PC-9 (cell line): Measurements from ENCODE around the gene PABPN1. TPM values are rescaled to one million over a fixed set of nuclear protein-coding genes. Genes with fewer than 3 reads are reported as not detected.

ENCODE experiments used
- BruUV-seq: library from RNA; stranded (reverse); fragments of 400-500 nt; replicated peaks from 2 replicates; lab custom pipeline; 2021; lab: Mats Ljungman, UMichigan
- CTCF ChIA-PET: fragments of 300-600 bp; sonication (Branson Sonifier 250); formaldehyde crosslinking; loops from one replicate; lab custom pipeline; 2022; ENCODE audit warnings: antibody characterized with exemption; lab: Charles Lee
- POLR2A ChIA-PET: fragments of 300-600 bp; sonication (Branson Sonifier 250); formaldehyde crosslinking; loops from one replicate; lab custom pipeline; 2022; ENCODE audit warnings: antibody characterized with exemption; ENCODE audit not compliant: unreplicated experiment; lab: Charles Lee
- DNase-seq, 2 experiments: peaks; one replicate each; pipeline versions ENCODE4 v3.0.0 to v3.0.0-alpha.2; 2015 to 2022; ENCODE audit warnings: mixed read lengths in 1 of 2
- H2AFZ ChIP-seq: fragments of 200-600 bp; sonication (generic); 2 replicates; pipeline ENCODE4 v1.8.1; 2017; ENCODE audit warnings: antibody characterized with exemption
- H3F3A ChIP-seq: fragments of 200-600 bp; sonication (generic); 2 replicates; pipeline ENCODE4 v1.8.1; 2017; ENCODE audit warnings: antibody characterized with exemption, mild to moderate bottlenecking, low read depth; ENCODE audit not compliant: insufficient read depth
- H3K27ac ChIP-seq: fragments of 200-600 bp; sonication (generic); 2 replicates; pipeline ENCODE4 v1.6.1; 2016; ENCODE audit warnings: mixed run types
- H3K27me3 ChIP-seq: fragments of 200-600 bp; sonication (generic); 2 replicates; pipeline ENCODE4 v1.6.1; 2016; ENCODE audit warnings: low read depth, mixed run types; ENCODE audit not compliant: insufficient read depth
- H3K36me3 ChIP-seq: fragments of 200-600 bp; sonication (generic); 2 replicates; pipeline ENCODE4 v1.6.1; 2016; ENCODE audit warnings: low read depth, mixed run types
- H3K4me1 ChIP-seq: fragments of 200-600 bp; sonication (generic); replicated peaks from 2 replicates; pipeline ENCODE4 v1.6.1; 2016; ENCODE audit warnings: mixed run types; ENCODE audit not compliant: insufficient read depth
- H3K4me2 ChIP-seq: fragments of 200-600 bp; sonication (generic); 2 replicates; pipeline ENCODE4 v1.6.1; 2017; ENCODE audit warnings: mixed run types
- H3K4me3 ChIP-seq: fragments of 200-600 bp; sonication (generic); 2 replicates; pipeline ENCODE4 v1.6.1; 2016; ENCODE audit warnings: mixed run types
- H3K79me2 ChIP-seq: fragments of 200-600 bp; sonication (generic); 2 replicates; pipeline ENCODE4 v1.6.1; 2017; ENCODE audit warnings: low read depth, mixed run types
- H3K9me2 ChIP-seq: fragments of 200-600 bp; sonication (generic); 2 replicates; pipeline ENCODE4 v1.8.1; 2017; ENCODE audit warnings: mild to moderate bottlenecking; ENCODE audit not compliant: insufficient read depth
- H3K9me3 ChIP-seq: fragments of 200-600 bp; sonication (generic); 2 replicates; pipeline ENCODE4 v1.8.1; 2016; ENCODE audit warnings: low read depth; ENCODE audit not compliant: insufficient read depth
- H4K20me1 ChIP-seq: fragments of 200-600 bp; sonication (generic); 2 replicates; pipeline ENCODE4 v1.8.1; 2017; ENCODE audit not compliant: insufficient read depth
- CTCF ChIP-seq: fragments of 200-600 bp; sonication (generic); conservative IDR thresholded peaks from 2 replicates; pipeline ENCODE4 v1.6.1; 2017; ENCODE audit warnings: mixed run types, antibody characterized with exemption, mild to moderate bottlenecking, moderate library complexity
- EZH2 ChIP-seq: fragments of 200-600 bp; sonication (generic); IDR thresholded peaks from 2 replicates; pipeline ENCODE4 v1.8.0; 2017; ENCODE audit warnings: antibody characterized with exemption, low read depth
- intact Hi-C: fragments of 100-400 bp; cut with micrococcal nuclease; formaldehyde crosslinking; loops from one replicate; pipeline ENCODE4 v1.10.0; 2022; ENCODE audit not compliant: unreplicated experiment
- total RNA-seq: library from RNA; stranded (reverse); gene quantifications from 2 replicates; pipeline ENCODE4 v1.2.3, GENCODE V29; 2021

The PABPN1 gene
- total RNA-seq, 1 experiment from 2014 or later: 142 TPM

DNA sequence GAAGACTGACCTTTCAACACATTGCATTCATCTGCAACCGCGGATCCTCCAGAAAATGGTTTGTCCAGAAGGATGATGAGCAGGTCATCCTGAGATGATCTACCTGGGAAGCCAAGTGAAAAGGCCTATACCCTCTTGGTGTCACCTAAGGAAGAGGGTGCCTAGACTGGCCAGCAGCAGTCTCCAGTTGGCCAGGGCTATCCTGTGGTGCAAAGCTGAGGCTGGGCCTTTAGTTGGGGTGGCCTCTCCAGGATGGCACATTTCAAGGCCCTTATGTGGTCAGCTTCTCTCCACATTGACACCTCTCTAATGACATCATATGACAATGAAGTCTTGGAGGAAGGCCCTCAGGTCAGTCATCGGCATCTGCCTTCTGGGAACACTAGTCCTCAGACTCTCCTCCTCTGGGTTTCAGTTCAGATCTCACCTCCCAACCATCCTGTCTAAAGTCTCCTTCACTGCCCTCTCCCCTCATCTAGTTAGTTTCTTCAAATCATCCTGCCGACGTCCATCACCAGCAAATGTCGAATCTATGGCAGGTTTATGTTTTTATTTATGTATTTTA, 34.7 kb downstream of the PABPN1 start:
- intact Hi-C loops: no loop called here
- Histone ChIP-seq H3K27me3 (peaks cover 65% of the 10 kb centered on the region), H3K9me2 (no peaks in the 10 kb centered on the region), H3K79me2 (no peaks in the 10 kb centered on the region), H4K20me1 (no peaks in the 10 kb centered on the region), H3K27ac (no peak overlapping the region), H3F3A (no peaks in the 10 kb centered on the region), H3K36me3 (no peaks in the 10 kb centered on the region), H3K4me3 (no peak overlapping the region), H3K4me1 (no peaks in the 10 kb centered on the region), H3K9me3 (no peaks in the 10 kb centered on the region), H3K4me2 (no peak overlapping the region), H2AFZ (no peak overlapping the region)
- BruUV-seq: no TSS peak
- ChIA-PET CTCF (no interaction called here), POLR2A (no interaction called here)
- DNase-seq: no peak
- no peak for TF ChIP-seq CTCF
- TF ChIP-seq EZH2: no peak

DNA sequence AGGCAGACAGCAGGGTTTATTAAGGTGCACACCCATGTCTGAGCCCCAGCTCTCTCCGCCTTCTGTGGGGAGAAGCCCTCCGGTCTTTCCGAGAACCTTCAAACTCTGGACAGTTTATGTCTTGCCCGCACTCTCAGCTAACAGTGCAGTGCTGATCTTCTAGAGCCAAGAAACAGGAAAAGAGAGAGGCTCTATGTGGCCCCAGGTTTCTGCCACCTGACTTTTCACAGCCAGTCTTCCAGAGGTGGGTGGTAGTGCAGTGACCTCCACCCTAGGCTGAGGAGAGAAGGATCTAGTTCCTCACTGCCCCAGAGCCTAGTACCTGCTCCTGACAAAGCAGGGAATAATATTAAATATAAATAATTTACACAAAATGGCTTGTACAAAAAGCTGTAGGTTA, 35.4 kb downstream of the PABPN1 start:
- intact Hi-C loops: no loop called here
- Histone ChIP-seq H4K20me1 (no peaks in the 10 kb centered on the region), H3K9me3 (no peaks in the 10 kb centered on the region), H2AFZ (no peak overlapping the region), H3F3A (no peaks in the 10 kb centered on the region), H3K4me3 (no peak overlapping the region), H3K4me2 (no peak overlapping the region), H3K4me1 (no peaks in the 10 kb centered on the region), H3K79me2 (no peaks in the 10 kb centered on the region), H3K9me2 (no peaks in the 10 kb centered on the region), H3K27ac (no peak overlapping the region), H3K36me3 (no peaks in the 10 kb centered on the region), H3K27me3 (peaks cover 66% of the 10 kb centered on the region)
- ChIA-PET POLR2A (no interaction called here), CTCF (no interaction called here)
- no peak for DNase-seq
- BruUV-seq: no TSS peak
- TF ChIP-seq CTCF: no peak
- no peak for TF ChIP-seq EZH2

- Histone ChIP-seq H3F3A (no peaks in the 10 kb centered on the region), H3K79me2 (no peaks in the 10 kb centered on the region), H3K27ac (no peak overlapping the region), H4K20me1 (no peaks in the 10 kb centered on the region), H3K4me1 (no peaks in the 10 kb centered on the region), H2AFZ (no peak overlapping the region), H3K36me3 (no peaks in the 10 kb centered on the region), H3K9me3 (no peaks in the 10 kb centered on the region), H3K9me2 (no peaks in the 10 kb centered on the region), H3K27me3 (peaks cover 72% of the 10 kb centered on the region), H3K4me3 (no peak overlapping the region), H3K4me2 (no peak overlapping the region)
- ChIA-PET CTCF (no interaction called here), POLR2A (interaction anchor here (0.8 kb wide), 1 partner anchor 13 kb away, joined by 7 read pairs; no protein-coding TSS in a partner anchor)
- DNase-seq: no peak
- TF ChIP-seq EZH2: no peak
- no peak for TF ChIP-seq CTCF
- intact Hi-C loops: no loop called here
- no TSS peak for BruUV-seq
Measured at GRCh38 chr14:23357261-23357660, 36.0 kb downstream of the PABPN1 start.
